Measurements from ENCODE around the gene CMPK2. TPM values are rescaled to one million over a fixed set of nuclear protein-coding genes. Genes with fewer than 3 reads are reported as not detected.

The CMPK2 gene
- total RNA-seq, 1 experiment from 2014 or later = 0.55 TPM

Other genes with a start within 250 kb of the CMPK2 start
- gene RSAD2, start 11.9 kb upstream of the CMPK2 start, total RNA-seq (2014; rRNA removed; shearing (Covaris generic)) = not detected in 2 replicates
- gene RNF144A, start 51.5 kb upstream of the CMPK2 start, total RNA-seq (2014; rRNA removed; shearing (Covaris generic)) = 5.3 and 7.3 TPM in 2 replicates